GM12801 (cell line): Measurements from ENCODE around the gene IL26.

ENCODE experiments used
- TF ChIP-seq, protein P1 (sequence below): IDR thresholded peaks from one replicate; pipeline ENCODE4 v1.5.1; 2011; ENCODE audit warnings: control low read depth; ENCODE audit not compliant: insufficient read length; ENCODE audit errors: extremely low read depth

Gene IL26

GRCh38 chr12:68163560-68164081, 62.0 kb downstream of the IL26 start:
- TF ChIP-seq, protein P1, sequence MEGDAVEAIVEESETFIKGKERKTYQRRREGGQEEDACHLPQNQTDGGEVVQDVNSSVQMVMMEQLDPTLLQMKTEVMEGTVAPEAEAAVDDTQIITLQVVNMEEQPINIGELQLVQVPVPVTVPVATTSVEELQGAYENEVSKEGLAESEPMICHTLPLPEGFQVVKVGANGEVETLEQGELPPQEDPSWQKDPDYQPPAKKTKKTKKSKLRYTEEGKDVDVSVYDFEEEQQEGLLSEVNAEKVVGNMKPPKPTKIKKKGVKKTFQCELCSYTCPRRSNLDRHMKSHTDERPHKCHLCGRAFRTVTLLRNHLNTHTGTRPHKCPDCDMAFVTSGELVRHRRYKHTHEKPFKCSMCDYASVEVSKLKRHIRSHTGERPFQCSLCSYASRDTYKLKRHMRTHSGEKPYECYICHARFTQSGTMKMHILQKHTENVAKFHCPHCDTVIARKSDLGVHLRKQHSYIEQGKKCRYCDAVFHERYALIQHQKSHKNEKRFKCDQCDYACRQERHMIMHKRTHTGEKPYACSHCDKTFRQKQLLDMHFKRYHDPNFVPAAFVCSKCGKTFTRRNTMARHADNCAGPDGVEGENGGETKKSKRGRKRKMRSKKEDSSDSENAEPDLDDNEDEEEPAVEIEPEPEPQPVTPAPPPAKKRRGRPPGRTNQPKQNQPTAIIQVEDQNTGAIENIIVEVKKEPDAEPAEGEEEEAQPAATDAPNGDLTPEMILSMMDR, result no peak

DNA sequence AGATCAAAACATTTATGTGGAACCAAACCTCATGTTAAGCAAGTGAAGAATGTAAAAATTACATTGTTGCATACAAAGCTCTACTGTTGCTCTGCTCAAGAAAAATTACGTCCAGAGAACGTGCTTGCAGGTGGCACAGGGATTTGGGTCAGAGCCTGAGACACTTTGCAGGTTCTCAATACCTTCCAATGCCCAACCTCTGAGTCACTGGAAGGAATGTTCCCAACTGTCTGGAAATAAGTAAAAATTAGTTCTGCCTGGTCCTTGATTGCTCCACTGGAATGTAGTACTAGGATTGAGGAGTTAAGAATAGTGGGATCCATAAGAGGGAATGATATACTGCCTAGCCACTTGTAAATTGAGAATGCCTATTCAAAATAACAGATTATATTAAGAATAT, 63.2 kb downstream of the IL26 start:
- TF ChIP-seq, protein P1, result no peak

DNA sequence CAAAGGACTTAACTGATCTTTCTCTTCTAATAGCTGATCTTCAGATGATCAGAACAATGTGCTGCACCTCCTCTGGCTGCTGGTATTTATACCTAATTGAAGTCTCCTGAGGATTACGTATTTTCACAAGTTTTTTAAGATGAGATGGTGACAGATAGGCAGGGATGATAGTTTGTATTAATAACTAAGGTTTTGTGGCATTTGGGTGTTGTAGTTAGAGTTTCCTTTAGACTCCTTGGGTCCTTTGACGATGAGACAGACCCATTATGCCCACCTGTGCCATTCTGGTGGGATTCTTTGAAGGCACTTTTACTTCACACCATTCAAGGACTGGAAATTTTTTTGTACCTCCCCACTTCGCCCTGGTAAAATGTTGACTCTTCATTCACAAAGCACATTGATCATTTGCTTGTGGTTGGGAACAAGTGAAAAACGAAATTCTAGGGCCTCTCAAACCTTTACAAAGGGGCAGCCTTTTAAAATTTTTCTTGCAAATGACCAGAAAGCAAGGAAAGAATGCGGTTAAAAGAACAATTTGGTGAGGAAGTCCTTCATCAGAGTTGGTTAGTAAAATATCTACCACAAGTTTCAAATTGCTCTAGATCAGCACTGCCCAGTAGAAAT, 65.8 kb downstream of the IL26 start, which contains the start of gene IFNG:
Gene IFNG (minus strand): TSS at position 60 of the 624 bp plus-strand sequence. CDS start 125 bp downstream, outside the sequence.
- TF ChIP-seq, protein P1, result no peak

GRCh38 chr12:68158432-68158831, 67.2 kb downstream of the IL26 start:
- TF ChIP-seq, protein P1, result no peak

- TF ChIP-seq, protein P1, result no peak
These were observed 68.2 kb downstream of the IL26 start for GRCh38 chr12:68157380-68157779.

DNA sequence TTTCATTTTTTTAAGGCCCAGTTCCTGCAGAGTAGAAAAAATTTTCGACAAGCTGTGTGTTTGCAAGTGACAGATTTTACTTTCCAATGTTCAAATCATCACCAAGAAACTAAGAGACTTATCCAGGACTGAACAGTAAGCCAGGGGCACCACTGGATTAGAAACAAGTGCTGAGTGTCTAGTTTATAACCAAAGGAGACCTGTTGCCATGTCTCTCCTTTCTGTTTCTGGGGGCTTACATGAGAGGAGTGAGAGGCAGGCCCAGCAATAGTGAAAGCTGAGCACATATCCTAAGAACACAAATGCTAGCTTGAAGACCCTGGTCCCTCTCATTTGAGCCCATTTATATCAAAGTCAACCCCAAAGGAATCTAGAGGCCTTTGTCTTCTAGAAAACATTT, 69.0 kb downstream of the IL26 start:
- TF ChIP-seq, protein P1, result no peak

DNA sequence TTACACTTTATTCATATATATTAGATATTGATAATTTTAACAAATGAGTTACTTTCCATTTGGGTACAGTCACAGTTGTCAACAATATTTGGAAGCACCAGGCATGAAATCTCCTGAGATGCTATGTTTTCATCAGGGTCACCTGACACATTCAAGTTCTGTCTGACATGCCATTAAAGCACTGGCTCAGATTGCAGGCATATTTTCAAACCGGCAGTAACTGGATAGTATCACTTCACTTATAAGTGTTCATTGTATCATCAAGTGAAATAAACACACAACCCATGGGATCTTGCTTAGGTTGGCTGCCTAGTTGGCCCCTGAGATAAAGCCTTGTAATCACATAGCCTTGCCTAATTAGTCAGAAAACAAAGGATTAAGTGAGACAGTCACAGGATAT, 70.8 kb downstream of the IL26 start:
- TF ChIP-seq, protein P1, result no peak
